CD4-positive, CD25-positive, alpha-beta regulatory T cell (primary cell): Measurements from ENCODE around the gene LRRC61. TPM values are rescaled to one million over a fixed set of nuclear protein-coding genes. Genes with fewer than 3 reads are reported as not detected.
"Not testable (repeated sequence)": the region's sequence is repeated elsewhere in the genome, so short reads cannot be mapped to it uniquely, and the experiment has no call there.

Experiments used
- ATAC-seq, 2 donors: fragments of 150-1000 bp; cut with Tn5 transposase; one replicate each; pipeline ENCODE4 v1.10.0; 2021; ENCODE audit warnings: low read depth in 2 of 2, moderate number of reproducible peaks in 2 of 2, moderate library complexity in 1 of 2
- DNase-seq, 3 donors: peaks; one replicate each; pipeline versions ENCODE4 v3.0.0 to v3.0.0-alpha.2; 2012 to 2022; ENCODE audit warnings: mixed read lengths in 1 of 3
- H3K27ac ChIP-seq: one replicate; pipeline ENCODE4 v1.7.0; 2013; ENCODE audit warnings: mild to moderate bottlenecking, low read length; ENCODE audit not compliant: insufficient read depth, poor library complexity, severe bottlenecking
- H3K27me3 ChIP-seq: one replicate; pipeline ENCODE4 v1.7.0; 2013; ENCODE audit warnings: low read length; ENCODE audit not compliant: control insufficient read depth, insufficient read depth
- H3K36me3 ChIP-seq: one replicate; pipeline ENCODE4 v1.7.0; 2013; ENCODE audit warnings: mild to moderate bottlenecking, low read length, moderate library complexity; ENCODE audit not compliant: control insufficient read depth, insufficient read depth
- H3K4me1 ChIP-seq: 2 replicates; pipeline ENCODE4 v1.7.0; 2013; ENCODE audit warnings: mild to moderate bottlenecking, low read length; ENCODE audit not compliant: insufficient read depth, control insufficient read depth, poor library complexity, severe bottlenecking
- H3K4me3 ChIP-seq: one replicate; pipeline ENCODE4 v1.7.0; 2013; ENCODE audit warnings: low read depth, mild to moderate bottlenecking, low read length, moderate library complexity
- H3K9me3 ChIP-seq, 2 experiments: 1 replicate in 1 of 2; 2 replicates in 1 of 2; pipeline ENCODE4 v1.7.0; 2013; ENCODE audit warnings: low read length in 2 of 2, mild to moderate bottlenecking in 1 of 2, moderate library complexity in 1 of 2; ENCODE audit not compliant: control insufficient read depth in 2 of 2
- H3K27ac Mint-ChIP-seq, 3 donors: one replicate each; pipeline ENCODE4 v1.8.0; 2020 to 2022; ENCODE audit warnings: mild to moderate bottlenecking in 3 of 3, mixed read lengths in 3 of 3, moderate library complexity in 2 of 3
- H3K27me3 Mint-ChIP-seq: one replicate; pipeline ENCODE4 v1.8.0; 2022; ENCODE audit warnings: mild to moderate bottlenecking, mixed read lengths
- H3K36me3 Mint-ChIP-seq: one replicate; pipeline ENCODE4 v1.8.0; 2020; ENCODE audit warnings: mixed read lengths
- H3K4me1 Mint-ChIP-seq, 4 donors: one replicate each; pipeline ENCODE4 v1.8.0; 2020 to 2022; ENCODE audit warnings: mixed read lengths in 4 of 4, mild to moderate bottlenecking in 1 of 4
- H3K4me3 Mint-ChIP-seq, 4 donors: one replicate each; pipeline ENCODE4 v1.8.0; 2020 to 2022; ENCODE audit warnings: mild to moderate bottlenecking in 4 of 4, mixed read lengths in 4 of 4, moderate library complexity in 3 of 4
- H3K9me3 Mint-ChIP-seq, 7 donors: one replicate each; pipeline ENCODE4 v1.8.0; 2020 to 2022; ENCODE audit warnings: mixed read lengths in 7 of 7, mild to moderate bottlenecking in 3 of 7, moderate library complexity in 2 of 7
- polyA plus RNA-seq, 4 donors: library from polyadenylated mRNA; unstranded; fragments of 300-500 nt; fragmentation: Illumina TruSeq; gene quantifications; one replicate each; pipeline ENCODE4 v1.2.3, GENCODE V29; 2021
- total RNA-seq: library from RNA; stranded (reverse); gene quantifications from one replicate; pipeline ENCODE4 v1.2.3, GENCODE V29; 2022

The LRRC61 gene
- total and polyA plus RNA-seq, 5 donors from 2014 or later, result 10.7 to 33.1 (median 25.5) TPM

DNA sequence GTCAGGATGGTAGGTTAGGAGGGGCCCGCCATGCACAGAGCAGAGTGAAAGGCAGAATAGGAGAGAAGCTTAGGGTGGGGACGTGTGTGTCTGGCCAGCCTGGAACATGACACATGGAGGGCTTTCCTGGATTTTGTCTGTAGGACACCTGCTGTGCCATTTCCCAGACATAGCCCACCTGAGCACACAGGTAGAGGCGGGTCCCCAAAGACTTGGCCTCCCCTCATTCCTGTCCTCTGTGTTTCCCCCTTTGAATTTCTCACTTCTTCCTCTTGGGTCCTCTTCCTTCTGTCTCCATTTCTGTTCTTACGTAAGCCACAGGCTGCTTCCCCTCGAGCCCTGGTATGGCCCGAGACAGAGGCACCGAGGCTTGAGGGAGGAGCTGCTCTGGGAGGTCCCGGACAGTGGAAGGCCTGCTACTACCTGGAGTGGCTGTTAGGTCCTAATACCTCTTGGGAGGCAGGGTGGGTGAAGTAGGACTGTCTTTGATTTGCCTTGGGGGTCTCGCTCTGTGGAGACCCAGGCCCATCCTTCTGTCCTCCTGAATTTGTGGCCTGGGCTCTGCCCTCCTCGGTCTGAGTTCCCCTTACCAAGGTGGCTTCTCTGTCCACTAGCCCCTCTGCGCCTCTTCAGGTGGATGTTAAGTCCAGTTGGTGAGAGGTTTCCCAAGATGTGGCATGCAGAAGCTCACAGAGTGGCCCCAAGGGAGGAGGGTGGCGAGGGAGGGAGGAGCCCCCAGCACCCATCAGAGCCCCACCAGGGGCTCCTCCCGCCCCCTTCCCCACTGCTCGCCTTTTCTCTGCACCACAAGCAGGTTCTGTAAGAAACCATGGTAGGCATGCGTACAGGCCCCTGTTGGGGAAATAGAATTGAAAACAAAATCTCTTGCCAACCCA, 61.5 kb downstream of the LRRC61 start:
- H3K27me3 ChIP-seq, result no peaks in the 10 kb centered on the region
- peaks cover 14% of the 10 kb centered on the region for H3K4me1 ChIP-seq
- Mint-ChIP-seq H3K4me3 (no peak overlapping the region), H3K9me3 (no peaks in the 10 kb centered on the region), H3K27ac (peak overlapping the region in 1 of 3 donors; percentile 69), H3K36me3 (no peaks in the 10 kb centered on the region), H3K4me1 (peaks cover 6 to 33% (median 23%) of the 10 kb centered on the region in 4 donors), H3K27me3 (no peaks in the 10 kb centered on the region)
- ATAC-seq (no peak), DNase-seq (no peak)
- no peak overlapping the region for H3K4me3 ChIP-seq
- H3K36me3 ChIP-seq, result no peaks in the 10 kb centered on the region
- H3K27ac ChIP-seq, result no peak overlapping the region
- no peaks in the 10 kb centered on the region for H3K9me3 ChIP-seq

DNA sequence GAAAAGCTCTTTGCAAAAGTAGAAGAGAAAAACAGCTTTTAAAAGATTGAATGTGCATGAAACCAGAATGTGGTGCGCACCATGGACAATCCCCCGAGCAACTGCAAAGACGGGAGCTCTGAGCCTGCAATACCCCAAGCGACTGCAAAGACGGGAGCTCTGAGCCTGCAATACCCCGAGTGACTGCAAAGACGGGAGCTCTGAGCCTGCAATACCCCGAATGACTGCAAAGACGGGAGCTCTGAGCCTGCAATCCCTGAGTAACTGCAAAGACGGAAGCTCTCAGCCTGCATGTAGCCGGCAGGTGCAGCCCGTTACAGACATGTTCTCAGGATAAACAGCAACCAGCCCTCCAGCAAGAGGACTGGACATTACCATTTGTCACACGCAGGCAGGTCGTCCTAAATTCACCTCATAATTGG, 62.2 kb downstream of the LRRC61 start:
- peaks cover 1 to 26% (median 16%) of the 10 kb centered on the region in 4 donors for H3K4me1 Mint-ChIP-seq
- DNase-seq (no peak), ATAC-seq (no peak)
- Histone ChIP-seq H3K27ac (no peak overlapping the region), H3K36me3 (no peaks in the 10 kb centered on the region), H3K4me1 (peaks cover 8% of the 10 kb centered on the region), H3K9me3 (no peaks in the 10 kb centered on the region), H3K27me3 (no peaks in the 10 kb centered on the region), H3K4me3 (no peak overlapping the region)
- no peaks in the 10 kb centered on the region for H3K27me3 Mint-ChIP-seq
- H3K36me3 Mint-ChIP-seq, result no peaks in the 10 kb centered on the region
- no peaks in the 10 kb centered on the region for H3K9me3 Mint-ChIP-seq
- H3K4me3 Mint-ChIP-seq, result no peak overlapping the region
- H3K27ac Mint-ChIP-seq, result no peak overlapping the region

DNA sequence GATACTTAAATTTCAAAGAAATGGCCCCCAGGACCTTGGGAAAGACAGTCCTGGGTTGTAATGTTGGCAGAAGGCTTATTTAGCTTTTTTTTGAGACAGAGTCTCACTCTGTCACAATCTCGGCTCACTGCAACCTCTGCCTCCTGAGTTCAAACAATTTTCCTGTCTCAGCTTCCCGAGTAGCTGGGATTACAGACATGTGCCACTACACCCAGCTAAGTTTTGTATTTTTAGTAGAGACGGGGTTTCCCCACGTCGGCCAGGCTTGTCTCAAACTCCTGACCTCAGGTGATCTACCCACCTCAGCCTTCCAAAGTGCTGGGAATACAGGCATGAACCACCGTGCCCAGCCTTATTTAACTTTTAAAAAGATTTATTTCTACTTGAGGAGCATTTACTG, 62.7 kb downstream of the LRRC61 start:
- H3K4me1 ChIP-seq, H3K27ac ChIP-seq, H3K27ac Mint-ChIP-seq, DNase-seq, H3K9me3 ChIP-seq, H3K27me3 ChIP-seq, H3K36me3 ChIP-seq, H3K27me3 Mint-ChIP-seq, H3K4me3 Mint-ChIP-seq, H3K4me3 ChIP-seq, H3K36me3 Mint-ChIP-seq, ATAC-seq, H3K9me3 Mint-ChIP-seq: not testable (repeated sequence)
- H3K4me1 Mint-ChIP-seq, result peaks cover 0 to 20% (median 12%) of the 10 kb centered on the region in 4 donors

Other genes with a start within 250 kb of the LRRC61 start
- 17.2 TPM for gene ACTR3C, start 190 bp downstream of the LRRC61 start, total RNA-seq
- gene ACTR3C, start 190 bp downstream of the LRRC61 start, polyA plus RNA-seq, result 1 to 10 TPM; 4.3 to 5.5 (median 4.8) TPM
- not detected for gene RARRES2, start 18.3 kb downstream of the LRRC61 start, total RNA-seq
- not detected for gene RARRES2, start 18.3 kb downstream of the LRRC61 start, polyA plus RNA-seq
- gene REPIN1, start 45.5 kb downstream of the LRRC61 start, total RNA-seq, result 40.3 TPM
- 10 to 100 TPM; 22.5 to 35.2 (median 26.5) TPM for gene REPIN1, start 45.5 kb downstream of the LRRC61 start, polyA plus RNA-seq
- 2.9 TPM for gene ZNF775, start 56.0 kb downstream of the LRRC61 start, total RNA-seq
- 1 to 10 TPM; 2.2 to 7.6 (median 4.1) TPM for gene ZNF775, start 56.0 kb downstream of the LRRC61 start, polyA plus RNA-seq
- 8.0 TPM for gene GIMAP8, start 127.3 kb downstream of the LRRC61 start, total RNA-seq
- 10 to 100 TPM; 11.3 to 30.8 (median 18.4) TPM for gene GIMAP8, start 127.3 kb downstream of the LRRC61 start, polyA plus RNA-seq
- gene GIMAP7, start 191.5 kb downstream of the LRRC61 start, total RNA-seq, result 64.2 TPM
- 1,000 to 10,000 TPM in 1 of 4 donors, 100 to 1,000 TPM in 3; 519 to 1,084 (median 836) TPM for gene GIMAP7, start 191.5 kb downstream of the LRRC61 start, polyA plus RNA-seq
- gene GIMAP4, start 244.0 kb downstream of the LRRC61 start, total RNA-seq, result 90.1 TPM
- 100 to 1,000 TPM; 402 to 667 (median 490) TPM for gene GIMAP4, start 244.0 kb downstream of the LRRC61 start, polyA plus RNA-seq